Measurements from ENCODE around the gene LTK.
"Not testable (repeated sequence)": the region's sequence is repeated elsewhere in the genome, so short reads cannot be mapped to it uniquely, and the experiment has no call there.

LTK gene

DNA sequence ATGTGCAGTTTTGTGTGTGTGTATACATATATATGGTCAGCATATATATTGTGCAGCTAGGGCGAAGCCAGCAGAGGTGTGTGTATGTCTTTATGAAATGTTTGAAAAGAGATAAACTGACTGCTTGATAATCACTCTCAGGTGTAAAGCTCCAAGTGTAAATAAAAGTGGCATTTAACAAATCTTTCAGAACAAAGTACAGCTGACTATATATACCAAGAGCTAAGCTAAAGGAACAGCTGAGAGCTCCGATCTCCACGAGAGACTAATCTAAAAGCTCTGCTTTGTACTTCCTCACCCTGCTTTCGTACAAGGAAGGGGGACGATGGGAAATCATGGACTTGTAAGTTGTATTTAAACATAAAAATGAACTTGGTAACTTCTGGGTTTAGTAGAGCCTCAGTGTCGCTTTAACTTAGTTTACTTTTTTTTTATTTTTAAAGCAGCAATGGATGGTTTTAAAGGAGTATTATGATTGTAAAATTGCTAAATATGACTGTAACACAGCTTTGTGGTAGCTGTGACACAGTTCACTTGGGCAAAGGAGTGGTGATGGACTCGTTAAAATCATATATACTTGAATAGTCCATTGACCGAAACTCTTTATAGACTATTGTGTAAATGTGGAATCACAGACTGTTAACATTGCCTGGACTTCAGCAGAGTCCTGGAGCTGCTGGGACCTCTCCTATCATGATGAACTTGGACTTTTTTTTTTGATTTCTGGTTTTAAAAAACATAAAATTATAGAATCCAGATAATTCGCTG is 31.3 kb downstream of the LTK start:
- Histone ChIP-seq H3K36me3 (ENCODE audit: control insufficient read depth, insufficient read depth, low read length) (peaks cover 20% of the 10 kb centered on the region), H3K27me3 (ENCODE audit: control insufficient read depth, insufficient read depth, low read length) (no peaks in the 10 kb centered on the region), H3K9me3 (ENCODE audit: control insufficient read depth, insufficient read depth, low read length) (no peaks in the 10 kb centered on the region), H3K4me1 (ENCODE audit: control insufficient read depth, insufficient read depth, low read length) (no peaks in the 10 kb centered on the region), H3K9ac (ENCODE audit: low read depth, low read length) (no peak overlapping the region), H3K4me3 (ENCODE audit: low read depth, low read length) (no peak overlapping the region)

DNA sequence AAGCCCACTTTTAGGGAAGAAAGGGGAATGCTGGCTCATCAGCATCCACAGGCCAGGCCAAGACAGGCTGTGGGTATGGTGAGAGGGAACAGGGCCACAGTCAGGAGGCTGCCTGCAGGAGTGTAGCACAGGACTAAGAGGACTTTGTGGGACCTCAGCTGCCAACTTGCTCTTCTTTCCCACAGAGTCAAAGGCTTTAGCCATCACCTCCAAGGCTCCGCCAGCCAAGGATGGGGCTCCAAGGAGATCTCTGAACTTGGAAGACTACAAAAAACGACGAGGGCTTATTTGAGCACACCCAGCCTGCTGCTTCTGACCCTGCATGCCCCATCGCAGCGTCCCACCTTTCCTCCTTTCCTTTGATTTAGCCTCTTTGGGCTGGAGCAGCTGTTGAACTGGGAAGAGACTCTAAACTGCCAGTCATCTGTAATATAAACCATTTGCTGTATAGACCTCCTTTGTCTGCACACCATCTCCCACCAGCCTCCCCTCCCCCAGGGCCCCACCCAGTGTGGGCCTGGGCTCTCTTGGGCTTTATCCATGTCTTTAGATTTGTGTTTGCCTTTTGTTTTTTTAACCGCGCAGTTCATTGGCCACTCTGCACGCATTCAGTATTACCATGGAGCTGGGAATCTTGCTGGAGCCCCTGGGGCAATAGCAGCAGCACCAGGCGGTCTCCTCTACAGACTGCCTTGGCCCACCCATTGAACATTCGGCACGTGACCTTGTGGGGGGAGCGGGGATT is 33.1 kb downstream of the LTK start:
- H3K4me1 ChIP-seq (ENCODE audit: control insufficient read depth, insufficient read depth, low read length): no peaks in the 10 kb centered on the region
- peaks cover 34% of the 10 kb centered on the region for H3K36me3 ChIP-seq (ENCODE audit: control insufficient read depth, insufficient read depth, low read length)
- H3K4me3 ChIP-seq (ENCODE audit: low read depth, low read length): no peak overlapping the region
- no peaks in the 10 kb centered on the region for H3K27me3 ChIP-seq (ENCODE audit: control insufficient read depth, insufficient read depth, low read length)
- no peak overlapping the region for H3K9ac ChIP-seq (ENCODE audit: low read depth, low read length)
- H3K9me3 ChIP-seq (ENCODE audit: control insufficient read depth, insufficient read depth, low read length): no peaks in the 10 kb centered on the region

DNA sequence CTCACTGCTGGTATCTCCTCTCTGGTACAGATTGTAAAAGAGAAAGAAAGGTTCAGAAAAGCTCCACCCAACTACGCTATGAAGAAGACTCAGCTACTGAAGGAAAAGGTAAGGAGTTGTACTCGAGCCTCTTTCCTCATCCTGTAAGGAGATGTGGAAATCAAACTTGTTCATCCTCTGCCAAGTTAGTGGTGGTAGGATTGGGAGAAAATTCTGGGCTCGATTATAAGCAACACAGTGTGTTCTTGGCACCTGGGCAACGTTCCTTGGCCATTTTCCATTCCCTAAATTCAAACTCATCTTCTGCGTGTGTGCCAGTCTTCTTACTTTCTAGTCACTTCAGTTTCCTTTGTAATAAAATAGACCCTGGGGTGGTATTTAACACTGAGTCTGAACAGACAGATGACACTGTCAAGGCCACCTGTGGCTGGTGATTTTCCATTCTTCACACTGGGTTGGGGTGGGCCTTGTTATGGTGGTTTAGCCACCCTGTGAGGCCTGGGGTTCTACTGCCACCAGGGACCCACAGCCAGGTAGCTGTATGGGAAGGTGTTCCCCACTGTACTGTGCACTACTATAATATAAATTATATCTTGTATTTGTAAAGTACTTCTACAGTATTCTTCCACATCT is 37.1 kb downstream of the LTK start:
- Histone ChIP-seq H3K27me3 (ENCODE audit: control insufficient read depth, insufficient read depth, low read length) (no peaks in the 10 kb centered on the region), H3K36me3 (ENCODE audit: control insufficient read depth, insufficient read depth, low read length) (peaks cover 42% of the 10 kb centered on the region), H3K4me1 (ENCODE audit: control insufficient read depth, insufficient read depth, low read length) (no peaks in the 10 kb centered on the region), H3K9me3 (ENCODE audit: control insufficient read depth, insufficient read depth, low read length) (no peaks in the 10 kb centered on the region), H3K9ac (ENCODE audit: low read depth, low read length) (no peak overlapping the region), H3K4me3 (ENCODE audit: low read depth, low read length) (no peak overlapping the region)

DNA sequence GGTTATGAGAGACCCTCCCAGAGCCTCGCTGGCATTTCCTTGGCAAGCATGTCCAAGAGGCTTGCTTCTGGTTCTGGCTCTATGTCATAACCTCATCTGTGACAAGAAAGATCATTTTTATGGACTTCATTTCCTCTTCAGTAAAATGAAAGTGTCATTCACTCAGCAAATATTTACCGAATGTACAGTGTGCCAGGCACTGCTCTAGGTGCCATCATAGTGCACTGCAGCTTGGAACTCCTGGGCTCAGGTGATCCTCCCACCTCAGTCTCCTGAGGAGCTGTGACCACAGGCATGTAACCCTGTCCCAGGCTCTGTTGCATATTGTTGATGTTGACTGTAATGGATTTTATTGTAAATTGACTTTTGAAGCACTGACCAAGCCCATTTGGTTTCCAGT is 38.7 kb downstream of the LTK start:
- H3K4me3 ChIP-seq (ENCODE audit: low read depth, low read length): no peak overlapping the region
- no peaks in the 10 kb centered on the region for H3K9me3 ChIP-seq (ENCODE audit: control insufficient read depth, insufficient read depth, low read length)
- H3K9ac ChIP-seq (ENCODE audit: low read depth, low read length): no peak overlapping the region
- H3K4me1 ChIP-seq (ENCODE audit: control insufficient read depth, insufficient read depth, low read length): no peaks in the 10 kb centered on the region
- H3K27me3 ChIP-seq (ENCODE audit: control insufficient read depth, insufficient read depth, low read length): no peaks in the 10 kb centered on the region
- H3K36me3 ChIP-seq (ENCODE audit: control insufficient read depth, insufficient read depth, low read length): peaks cover 44% of the 10 kb centered on the region

DNA sequence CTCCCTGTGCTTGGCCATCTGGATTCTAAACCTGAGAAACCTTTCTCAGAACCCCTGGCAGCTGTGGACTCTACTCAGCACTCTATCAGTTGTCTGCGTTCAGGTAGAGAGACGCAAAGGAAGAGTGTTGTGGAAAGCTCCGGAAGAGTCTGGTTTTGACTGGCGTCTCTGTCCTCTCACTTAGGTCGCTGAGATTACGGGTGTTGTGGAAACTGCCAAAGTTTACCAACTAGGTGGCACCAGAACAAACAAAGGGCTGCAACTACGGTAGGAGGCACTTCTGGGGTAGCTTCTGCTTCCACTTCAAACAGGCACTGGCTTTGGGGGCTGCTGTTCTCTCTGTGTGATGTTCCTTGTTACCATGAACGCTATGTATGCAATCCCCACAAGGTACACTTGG is 39.2 kb downstream of the LTK start:
- Histone ChIP-seq H3K4me3 (ENCODE audit: low read depth, low read length) (no peak overlapping the region), H3K4me1 (ENCODE audit: control insufficient read depth, insufficient read depth, low read length) (no peaks in the 10 kb centered on the region), H3K9me3 (ENCODE audit: control insufficient read depth, insufficient read depth, low read length) (no peaks in the 10 kb centered on the region), H3K36me3 (ENCODE audit: control insufficient read depth, insufficient read depth, low read length) (peaks cover 44% of the 10 kb centered on the region), H3K9ac (ENCODE audit: low read depth, low read length) (no peak overlapping the region), H3K27me3 (ENCODE audit: control insufficient read depth, insufficient read depth, low read length) (no peaks in the 10 kb centered on the region)

DNA sequence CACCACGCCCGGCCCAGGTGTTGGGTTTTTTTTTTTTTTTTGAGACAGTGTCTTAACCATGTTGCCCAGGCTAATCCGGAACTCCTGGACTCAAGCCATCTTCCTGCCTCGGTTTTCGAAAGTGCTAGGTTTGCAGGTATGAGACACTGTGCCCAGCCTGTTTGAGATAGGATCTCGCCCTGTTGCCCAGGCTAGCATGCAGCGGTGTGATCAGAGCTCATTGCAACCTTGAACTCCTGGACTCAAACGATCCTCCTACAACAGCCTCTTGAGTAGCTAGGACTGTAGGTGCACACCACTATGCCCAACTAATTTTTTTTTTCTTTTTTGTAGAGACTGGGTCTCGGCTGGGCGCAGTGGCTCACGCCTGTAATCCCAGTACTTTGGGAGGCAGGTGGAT is 40.2 kb downstream of the LTK start:
- Histone ChIP-seq H3K9me3 (ENCODE audit: control insufficient read depth, insufficient read depth, low read length) (no peaks in the 10 kb centered on the region), H3K27me3 (ENCODE audit: control insufficient read depth, insufficient read depth, low read length) (no peaks in the 10 kb centered on the region), H3K36me3 (ENCODE audit: control insufficient read depth, insufficient read depth, low read length) (peaks cover 35% of the 10 kb centered on the region), H3K4me3 (ENCODE audit: low read depth, low read length) (no peak overlapping the region), H3K9ac (ENCODE audit: low read depth, low read length) (no peak overlapping the region), H3K4me1 (ENCODE audit: control insufficient read depth, insufficient read depth, low read length) (no peaks in the 10 kb centered on the region)

DNA sequence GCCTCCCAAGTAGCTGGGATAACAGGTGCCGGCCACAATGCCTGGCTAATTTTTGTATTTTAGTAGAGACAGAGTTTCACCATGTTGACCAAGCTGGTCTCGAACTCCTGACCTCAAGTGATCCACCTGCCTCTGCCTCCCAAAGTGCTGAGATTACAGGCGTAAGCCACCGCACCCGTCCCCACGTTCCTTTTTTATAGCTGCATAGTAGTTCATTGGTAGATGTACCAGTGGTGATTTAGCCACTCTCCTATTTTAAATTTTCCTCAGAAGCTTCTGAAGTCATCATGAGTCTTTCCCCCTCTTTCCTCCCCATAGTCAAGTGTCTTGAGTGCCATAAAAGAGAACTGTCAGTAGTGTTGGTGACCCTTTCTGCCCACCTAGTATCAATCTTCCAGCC is 44.0 kb downstream of the LTK start:
- H3K9ac ChIP-seq (ENCODE audit: low read depth, low read length); H3K4me3 ChIP-seq (ENCODE audit: low read depth, low read length); H3K9me3 ChIP-seq (ENCODE audit: control insufficient read depth, insufficient read depth, low read length); H3K4me1 ChIP-seq (ENCODE audit: control insufficient read depth, insufficient read depth, low read length); H3K27me3 ChIP-seq (ENCODE audit: control insufficient read depth, insufficient read depth, low read length): not testable (repeated sequence)
- H3K36me3 ChIP-seq (ENCODE audit: control insufficient read depth, insufficient read depth, low read length): peaks cover 23% of the 10 kb centered on the region

DNA sequence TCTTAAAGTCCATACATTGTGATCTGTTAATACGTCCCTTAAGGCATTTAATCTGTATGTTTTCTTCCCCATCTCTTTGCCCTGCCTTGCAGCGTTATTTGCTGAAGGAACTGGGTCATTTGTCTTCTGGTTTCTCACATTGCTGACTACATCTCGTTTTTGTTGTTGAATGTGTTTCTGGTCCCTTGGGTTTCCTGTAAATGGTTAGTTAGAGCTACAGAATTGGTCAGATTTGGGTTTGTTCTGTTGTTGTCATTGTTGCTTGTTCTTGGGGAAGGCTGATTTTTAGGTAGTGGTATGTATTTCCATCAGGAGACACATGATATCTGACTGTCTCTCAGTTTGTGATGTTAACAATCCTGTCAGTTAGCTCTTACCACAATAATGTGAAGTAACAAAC is 46.9 kb downstream of the LTK start:
- Histone ChIP-seq H3K36me3 (ENCODE audit: control insufficient read depth, insufficient read depth, low read length) (peaks cover 15% of the 10 kb centered on the region), H3K9ac (ENCODE audit: low read depth, low read length) (no peak overlapping the region), H3K9me3 (ENCODE audit: control insufficient read depth, insufficient read depth, low read length) (no peaks in the 10 kb centered on the region), H3K4me1 (ENCODE audit: control insufficient read depth, insufficient read depth, low read length) (no peaks in the 10 kb centered on the region), H3K27me3 (ENCODE audit: control insufficient read depth, insufficient read depth, low read length) (no peaks in the 10 kb centered on the region), H3K4me3 (ENCODE audit: low read depth, low read length) (no peak overlapping the region)

DNA sequence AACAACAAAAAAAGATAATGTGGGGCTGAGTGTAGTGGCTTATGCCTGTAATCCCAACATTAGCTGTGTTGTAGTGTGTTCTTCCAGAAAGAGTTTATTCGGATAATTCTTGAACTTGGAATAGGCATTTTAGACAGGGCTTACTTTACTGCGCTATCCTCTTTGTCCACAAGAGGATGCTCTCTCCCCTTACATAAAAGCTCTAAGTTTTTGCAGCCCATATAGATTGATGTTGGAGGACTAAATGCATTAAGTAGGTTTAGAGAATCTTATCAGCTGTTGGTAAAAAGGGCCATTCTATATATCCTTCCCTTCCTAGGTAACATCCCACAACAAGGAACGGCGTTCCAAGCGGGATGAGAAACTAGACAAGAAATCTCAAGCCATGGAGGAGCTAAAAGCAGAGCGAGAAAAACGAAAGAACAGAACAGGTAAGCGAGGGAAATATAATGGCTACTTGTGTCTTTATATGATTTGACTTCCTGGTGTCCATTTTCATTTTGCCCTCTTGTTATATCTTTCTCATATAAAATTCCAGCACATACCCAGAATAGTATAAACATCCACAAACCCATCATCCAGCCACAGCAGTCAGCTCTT is 47.7 kb downstream of the LTK start:
- Histone ChIP-seq H3K4me3 (ENCODE audit: low read depth, low read length) (no peak overlapping the region), H3K36me3 (ENCODE audit: control insufficient read depth, insufficient read depth, low read length) (peaks cover 15% of the 10 kb centered on the region), H3K9ac (ENCODE audit: low read depth, low read length) (no peak overlapping the region), H3K4me1 (ENCODE audit: control insufficient read depth, insufficient read depth, low read length) (no peaks in the 10 kb centered on the region), H3K27me3 (ENCODE audit: control insufficient read depth, insufficient read depth, low read length) (no peaks in the 10 kb centered on the region), H3K9me3 (ENCODE audit: control insufficient read depth, insufficient read depth, low read length) (no peaks in the 10 kb centered on the region)

DNA sequence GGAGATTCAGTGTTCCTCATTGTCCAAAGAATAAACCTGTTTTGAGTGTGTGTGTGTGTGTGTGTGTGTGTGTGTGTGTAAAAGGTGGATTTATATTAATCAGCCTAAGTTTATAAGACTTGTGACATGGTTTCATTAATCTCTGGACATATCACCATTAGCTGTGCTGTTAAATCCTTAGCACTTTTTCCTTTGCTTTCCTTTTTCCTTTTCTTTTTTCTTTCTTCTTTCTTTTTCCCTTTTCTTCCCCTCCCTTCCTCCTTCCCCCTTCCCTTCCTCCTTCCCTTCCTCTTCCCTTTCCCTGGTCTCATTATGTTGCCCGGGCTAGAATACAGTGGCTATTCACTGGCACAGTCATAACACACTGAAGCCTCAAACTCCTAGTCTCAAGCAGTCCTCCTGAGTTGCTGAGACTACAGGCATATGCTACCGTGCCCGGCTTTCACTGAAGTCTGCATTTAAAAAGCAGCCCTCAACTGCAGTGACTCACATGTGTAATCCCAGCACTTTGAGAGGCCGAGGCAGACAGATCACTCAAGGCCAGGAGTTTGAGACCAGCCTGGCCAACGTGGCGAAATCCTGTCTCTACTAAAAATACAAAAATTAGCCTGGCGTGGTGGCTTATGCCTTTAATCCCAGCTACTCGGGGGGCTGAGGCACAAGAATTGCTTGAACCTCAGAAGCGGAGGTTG is 48.6 kb downstream of the LTK start:
- Histone ChIP-seq H3K9me3 (ENCODE audit: control insufficient read depth, insufficient read depth, low read length) (no peaks in the 10 kb centered on the region), H3K27me3 (ENCODE audit: control insufficient read depth, insufficient read depth, low read length) (no peaks in the 10 kb centered on the region), H3K4me1 (ENCODE audit: control insufficient read depth, insufficient read depth, low read length) (no peaks in the 10 kb centered on the region), H3K4me3 (ENCODE audit: low read depth, low read length) (no peak overlapping the region), H3K36me3 (ENCODE audit: control insufficient read depth, insufficient read depth, low read length) (peaks cover 11% of the 10 kb centered on the region), H3K9ac (ENCODE audit: low read depth, low read length) (no peak overlapping the region)

DNA sequence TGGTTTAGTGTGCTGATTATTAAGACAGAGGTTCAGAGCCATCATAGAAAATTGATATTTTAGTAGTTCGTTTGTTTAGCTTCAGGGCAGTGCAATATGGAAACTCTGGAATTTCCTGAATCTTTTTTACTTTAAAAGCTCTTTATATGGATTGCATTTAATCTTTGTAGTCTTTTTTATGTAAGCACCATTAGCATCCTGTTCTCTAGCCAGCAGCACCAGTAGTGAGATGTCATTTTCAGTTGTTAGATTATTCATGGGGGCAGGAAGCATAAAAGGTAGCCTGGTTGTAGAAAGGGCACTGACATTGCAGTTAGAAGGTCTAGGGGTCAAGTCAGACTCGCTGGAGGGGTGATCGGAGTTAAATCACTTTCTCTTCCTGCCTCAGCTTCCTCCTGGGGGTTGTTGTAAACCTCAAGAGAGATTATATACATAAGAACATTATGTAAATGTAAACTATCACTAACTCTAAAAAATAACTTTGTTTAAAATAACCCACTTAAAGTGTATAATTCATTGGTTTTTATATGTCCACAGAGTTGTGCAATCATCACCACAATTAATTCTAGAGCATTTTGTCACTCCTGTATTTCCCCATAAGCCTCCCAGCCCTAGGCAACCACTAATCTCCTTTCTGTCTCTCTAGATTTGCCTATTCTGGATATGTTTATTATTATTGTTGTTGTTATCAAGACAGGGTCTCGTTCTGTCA is 51.4 kb downstream of the LTK start:
- Histone ChIP-seq H3K4me1 (ENCODE audit: control insufficient read depth, insufficient read depth, low read length) (no peaks in the 10 kb centered on the region), H3K9me3 (ENCODE audit: control insufficient read depth, insufficient read depth, low read length) (no peaks in the 10 kb centered on the region), H3K27me3 (ENCODE audit: control insufficient read depth, insufficient read depth, low read length) (no peaks in the 10 kb centered on the region), H3K9ac (ENCODE audit: low read depth, low read length) (no peak overlapping the region), H3K36me3 (ENCODE audit: control insufficient read depth, insufficient read depth, low read length) (peaks cover 17% of the 10 kb centered on the region), H3K4me3 (ENCODE audit: low read depth, low read length) (no peak overlapping the region)

Data from iPS-15b (cell line).